G401 (cell line): ENCODE measurements around the gene AKT2. TPM values are rescaled to one million over a fixed set of nuclear protein-coding genes. Genes with fewer than 3 reads are reported as not detected.
"Not testable (repeated sequence)": the region's sequence is repeated elsewhere in the genome, so short reads cannot be mapped to it uniquely, and the experiment has no call there.

Experiments
- DNase-seq: peaks from one replicate; pipeline ENCODE4 v3.0.0-alpha.2; 2015; ENCODE audit warnings: low spot score
- in situ Hi-C: cut with HindIII; loops from 2 replicates; pipeline ENCODE4 v1.10.0; 2016; ENCODE audit warnings: low sequenced_read_pairs, mixed read lengths
- total RNA-seq: library from RNA; depleted of rRNA; stranded (reverse); fragments of >200 nt; shearing (Covaris generic); gene quantifications from 2 replicates; pipeline ENCODE4 v1.2.3, GENCODE V29; 2014

AKT2 gene
- total RNA-seq, 1 experiment from 2014 or later, result 71.8 TPM

DNA sequence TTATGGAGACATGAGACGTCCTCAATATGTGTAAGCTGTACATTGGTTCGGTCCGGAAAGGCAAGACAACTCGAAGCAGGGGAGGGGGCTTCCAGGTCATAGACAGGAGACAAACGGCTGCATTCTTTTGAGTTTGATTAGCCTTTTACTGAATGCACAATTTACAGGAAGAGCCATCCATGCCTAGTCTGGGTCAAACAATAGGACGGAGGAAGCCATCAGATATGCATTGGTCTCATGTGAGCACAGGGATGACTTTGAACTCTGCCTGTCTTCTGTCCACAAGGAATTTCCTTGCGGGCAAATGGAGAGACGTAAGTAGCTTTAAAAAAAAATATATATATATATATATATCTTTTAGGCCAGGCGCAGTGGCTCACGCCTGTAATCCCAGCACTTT, 56.8 kb downstream of the AKT2 start:
- in situ Hi-C loops, result no loop called here
- DNase-seq, result no peak

DNA sequence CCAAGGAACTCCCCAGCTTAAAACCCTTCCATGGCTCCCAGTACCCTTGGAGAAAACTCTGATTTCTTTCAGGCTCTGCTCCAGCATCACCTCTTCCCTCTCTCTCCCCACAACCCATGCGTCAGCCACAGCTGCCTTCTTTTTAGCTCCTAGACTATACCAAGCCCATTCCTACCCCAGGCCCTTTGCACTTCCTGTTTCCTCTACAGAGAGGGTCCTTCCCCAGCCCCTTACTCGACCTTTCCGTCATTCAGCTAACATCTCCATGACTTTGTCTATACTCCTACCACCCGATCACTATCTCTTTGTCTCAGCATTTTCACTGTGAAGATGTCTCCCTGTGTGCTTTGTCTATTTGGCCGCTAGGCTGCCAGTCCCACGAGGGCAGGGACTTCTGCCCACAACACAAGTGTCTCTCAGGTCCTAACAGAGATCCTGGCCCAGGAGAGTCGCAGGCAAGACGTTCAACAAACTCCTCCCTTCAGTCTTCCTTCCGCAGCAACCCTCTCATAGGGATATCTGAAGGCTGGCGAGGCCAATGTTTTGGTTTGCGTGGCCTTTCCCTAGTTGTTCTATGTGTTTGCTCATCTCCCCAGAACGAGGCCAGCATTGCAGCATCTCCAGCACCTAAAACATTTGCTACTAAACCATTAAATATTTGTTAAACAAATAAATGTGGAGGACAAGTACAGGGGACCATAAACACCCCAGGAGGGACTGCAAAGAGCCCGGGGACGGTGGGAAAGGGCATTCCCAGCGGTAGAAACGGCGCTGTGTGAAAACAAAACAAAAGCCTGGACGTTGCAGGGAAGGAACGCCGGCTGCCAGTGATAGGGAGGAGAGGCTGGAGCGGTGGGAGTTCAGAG, 59.5 kb downstream of the AKT2 start:
- peak; percentile 56 for DNase-seq
- in situ Hi-C loops, result no loop called here

DNA sequence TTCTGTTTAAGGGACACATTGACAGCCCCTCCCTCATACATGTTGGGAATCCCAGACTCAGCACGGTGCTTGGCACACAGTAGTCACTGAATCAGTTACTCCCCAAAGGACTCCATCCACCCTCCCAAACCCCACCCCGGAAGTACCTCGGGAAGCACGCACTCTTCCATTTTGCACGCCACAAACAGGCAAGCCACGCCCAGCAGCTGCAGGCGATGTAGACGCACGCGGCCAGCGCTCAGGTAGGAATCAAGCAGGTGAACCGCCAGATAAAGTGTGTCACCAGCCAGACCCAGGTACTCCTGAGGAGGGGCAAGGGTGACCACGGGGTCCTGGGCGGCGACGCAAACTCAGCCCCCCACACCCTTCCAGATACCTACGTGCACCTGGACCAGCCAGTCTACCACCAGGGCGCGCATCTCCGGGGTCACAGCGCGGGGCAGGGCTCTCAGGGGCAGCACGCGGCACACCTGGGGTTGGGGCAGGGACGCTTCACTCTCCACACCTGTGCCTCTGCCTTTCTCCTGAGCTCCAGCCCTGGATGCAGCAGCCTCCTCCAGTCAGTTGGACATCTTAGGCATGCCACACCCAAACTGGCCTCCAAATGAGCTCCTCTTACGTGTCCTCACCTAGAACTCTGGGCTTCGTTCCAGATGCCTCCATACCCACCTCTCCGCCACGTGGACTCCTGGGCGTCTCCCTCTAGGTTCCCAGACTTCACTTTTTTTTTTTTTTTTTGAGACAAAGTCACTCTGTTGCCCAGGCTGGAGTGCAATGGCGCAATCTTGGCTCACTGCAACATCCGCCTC, 60.6 kb downstream of the AKT2 start:
- no peak for DNase-seq
- in situ Hi-C loops, result no loop called here

DNA sequence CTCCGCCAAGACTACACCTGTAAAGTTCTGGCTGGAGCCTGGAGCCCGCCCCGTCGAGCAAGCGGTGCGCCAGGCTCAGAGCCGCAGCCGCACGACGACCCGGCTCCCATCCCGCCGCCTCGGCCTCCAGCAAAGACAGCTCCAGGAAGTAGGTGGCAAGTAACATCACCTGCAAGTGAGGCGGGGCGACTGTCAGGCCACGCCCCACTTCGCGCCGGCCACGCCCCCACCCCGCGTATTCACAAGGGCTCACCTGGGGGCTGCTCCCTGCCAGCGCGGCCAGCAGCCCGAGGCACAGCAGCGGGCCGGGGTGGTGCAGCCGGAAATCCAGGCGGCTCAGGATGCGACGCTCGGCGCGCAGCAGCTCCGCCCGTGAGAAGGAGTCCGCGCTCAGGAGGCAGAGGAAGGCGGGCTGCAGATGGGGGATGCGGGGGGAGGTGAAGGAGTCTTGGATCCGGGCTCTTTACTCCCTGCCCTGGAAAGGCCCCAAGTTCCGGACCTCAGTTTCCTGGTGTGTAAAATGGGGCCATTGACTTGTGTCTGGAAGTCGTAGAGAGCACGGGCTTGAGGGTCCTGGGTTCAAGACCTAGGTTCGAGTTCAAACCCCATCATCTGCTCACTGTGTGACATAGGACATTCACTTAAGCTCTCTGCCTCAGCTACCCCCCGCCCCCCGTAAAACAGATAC, 61.9 kb downstream of the AKT2 start:
- no peak for DNase-seq
- in situ Hi-C loops, result no loop called here

DNA sequence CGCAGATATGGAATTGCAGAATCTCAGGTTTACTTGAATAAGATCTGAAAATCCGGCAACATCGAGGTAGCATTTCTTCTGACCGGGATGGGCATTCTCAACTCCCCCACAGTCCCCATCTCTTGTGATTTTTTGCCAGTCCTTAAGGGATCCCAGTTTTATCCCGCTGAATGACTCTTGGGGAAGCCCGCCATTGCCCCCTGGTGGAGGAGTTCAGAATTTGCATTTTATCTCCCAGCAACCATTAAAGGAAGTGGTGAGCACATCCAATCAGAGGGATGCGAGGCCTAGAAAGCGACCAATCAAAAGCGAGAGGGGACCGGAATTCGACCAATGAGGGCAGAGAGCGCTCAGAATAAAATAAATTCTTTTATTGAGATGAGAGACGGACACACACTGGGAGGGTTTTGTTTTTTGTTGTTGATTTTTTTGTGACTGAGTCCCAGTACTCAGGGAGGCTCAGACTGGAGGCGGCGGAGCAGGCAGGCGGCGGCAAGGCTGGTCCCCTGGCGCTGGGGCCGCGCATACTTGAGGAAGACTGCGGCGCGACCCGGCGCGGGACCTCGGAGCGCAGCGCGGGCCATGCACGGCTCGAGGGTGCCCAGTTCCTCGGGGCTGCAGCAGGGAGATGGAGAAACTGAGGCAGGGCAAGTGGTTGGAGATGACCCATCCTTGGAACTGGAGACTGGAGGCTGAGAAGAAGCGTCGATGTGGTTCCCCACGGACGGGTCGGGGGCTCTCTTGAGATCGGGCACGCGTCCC, 63.1 kb downstream of the AKT2 start:
- in situ Hi-C loops, result no loop called here

DNA sequence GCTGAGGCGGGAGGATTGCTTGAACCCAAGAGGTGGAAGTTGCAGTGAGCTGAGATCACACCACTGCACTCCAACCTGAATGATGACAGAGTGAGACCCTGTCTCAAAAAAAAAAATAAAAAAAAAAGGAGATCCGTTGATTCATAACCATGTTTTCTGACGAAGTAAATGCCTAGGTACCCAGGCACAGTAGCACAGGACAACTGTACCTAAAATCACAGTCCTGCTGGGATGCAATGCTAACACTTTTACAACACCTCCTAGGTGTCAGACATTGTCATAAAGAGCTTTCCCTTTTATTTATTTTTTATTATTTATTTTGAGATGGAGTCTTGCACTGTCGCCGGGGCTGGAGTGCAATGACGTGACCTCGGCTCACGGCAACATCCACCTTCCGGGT, 64.5 kb downstream of the AKT2 start:
- in situ Hi-C loops, result no loop called here
- no peak for DNase-seq

More for the DNA sequence above, 63.1 kb downstream of the AKT2 start:
- DNase-seq, result peak; percentile 97

DNA sequence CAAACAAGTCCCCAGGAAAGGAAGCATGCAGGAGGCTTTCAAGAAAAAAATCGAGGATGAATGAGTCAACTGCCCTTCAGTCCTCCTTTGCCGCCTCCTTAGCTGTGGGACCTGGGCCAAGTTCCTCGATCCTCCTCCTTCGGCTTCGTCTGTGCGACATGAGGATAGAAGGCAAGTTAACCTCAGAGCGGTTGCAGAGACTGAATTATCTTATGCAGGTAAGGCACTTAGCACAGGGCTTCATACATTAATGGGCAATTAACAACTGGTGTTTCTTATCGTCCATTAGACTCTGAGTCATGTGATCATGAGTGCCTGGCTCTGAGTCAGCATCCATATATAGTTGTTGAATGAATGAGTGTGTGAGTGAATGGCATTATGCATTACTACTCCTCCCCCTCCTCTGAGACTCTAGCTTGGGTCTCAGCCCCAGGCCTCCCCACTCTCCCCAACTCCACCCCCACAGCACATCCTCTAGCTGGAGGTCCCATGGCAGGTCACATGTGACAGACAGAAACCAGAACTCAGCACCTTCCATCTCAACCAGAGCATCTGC, 65.3 kb downstream of the AKT2 start:
- no peak for DNase-seq
- in situ Hi-C loops, result no loop called here

DNA sequence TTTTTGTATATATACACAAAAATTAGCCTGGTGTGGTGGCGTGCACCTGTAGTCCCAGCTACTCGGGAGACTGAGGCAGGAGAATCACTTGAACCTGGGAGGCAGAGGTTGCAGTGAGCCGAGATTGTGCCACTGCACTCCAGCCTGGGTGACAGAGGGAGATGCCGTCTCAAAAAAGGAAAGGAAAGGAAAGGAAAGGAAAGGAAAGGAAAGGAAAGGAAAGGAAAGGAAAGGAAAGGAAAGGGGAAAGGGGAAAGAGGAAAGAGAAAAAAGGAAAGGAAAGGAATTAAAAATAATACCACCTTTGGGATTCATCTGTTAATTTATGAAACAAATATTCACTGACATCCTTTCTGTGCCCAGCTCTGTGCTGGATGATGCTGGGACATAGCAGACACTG, 66.1 kb downstream of the AKT2 start:
- in situ Hi-C loops, result not testable (repeated sequence)

DNA sequence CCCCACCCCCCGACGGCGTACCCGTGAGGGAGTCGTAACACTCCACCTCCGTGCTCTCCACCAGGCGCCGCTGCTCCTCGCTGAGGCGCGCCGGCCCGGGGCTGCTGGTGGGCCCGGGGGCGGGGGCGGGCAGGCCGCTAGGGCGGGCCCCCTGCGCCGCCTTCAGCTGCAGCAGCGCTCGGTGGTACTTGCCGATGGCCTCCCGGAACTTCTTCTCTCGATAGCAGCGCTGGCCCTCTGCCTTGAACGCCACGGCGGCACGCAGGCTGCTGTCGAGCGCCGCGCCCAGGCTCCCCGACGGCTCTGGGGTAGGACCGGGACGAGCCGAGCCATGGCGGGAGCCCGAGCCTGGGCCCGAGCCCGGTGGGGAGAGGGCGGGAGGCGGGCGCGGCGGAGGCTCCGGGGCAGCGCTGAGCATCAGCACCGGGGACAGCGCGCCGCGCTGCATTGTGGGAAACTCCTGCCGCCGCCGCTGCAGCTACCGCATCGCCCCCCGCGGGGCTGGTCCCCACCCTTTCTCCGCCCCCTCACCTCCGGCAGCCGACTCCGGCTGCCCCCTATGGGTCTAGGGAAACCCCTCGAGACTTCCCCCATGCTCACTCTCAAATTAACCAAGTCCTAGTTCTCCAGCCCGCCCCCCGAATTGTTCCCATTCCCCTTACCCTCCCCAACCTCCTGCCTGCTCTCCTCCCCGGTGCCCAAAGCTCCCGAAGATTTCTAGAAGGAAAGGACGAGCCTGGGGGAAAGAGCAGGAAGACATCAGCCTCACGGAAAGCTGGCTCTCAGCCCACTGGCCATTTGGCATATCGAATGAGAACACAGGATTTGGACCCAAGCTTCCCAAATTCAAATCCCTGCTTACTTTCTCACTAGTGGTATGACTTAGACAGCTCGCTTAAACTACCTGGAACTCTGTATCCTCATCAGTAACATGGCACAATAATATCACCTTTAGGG, 66.9 kb downstream of the AKT2 start, which contains the start of gene TTC9B:
TSS of gene TTC9B (minus strand) at position 451 of the 957 bp plus-strand sequence. CDS start at position 448, 3 bp downstream.
- peak; percentile 73 for DNase-seq
- in situ Hi-C loops, result no loop called here

More for the DNA sequence above, 66.1 kb downstream of the AKT2 start:
- DNase-seq, result not testable (repeated sequence)

DNA sequence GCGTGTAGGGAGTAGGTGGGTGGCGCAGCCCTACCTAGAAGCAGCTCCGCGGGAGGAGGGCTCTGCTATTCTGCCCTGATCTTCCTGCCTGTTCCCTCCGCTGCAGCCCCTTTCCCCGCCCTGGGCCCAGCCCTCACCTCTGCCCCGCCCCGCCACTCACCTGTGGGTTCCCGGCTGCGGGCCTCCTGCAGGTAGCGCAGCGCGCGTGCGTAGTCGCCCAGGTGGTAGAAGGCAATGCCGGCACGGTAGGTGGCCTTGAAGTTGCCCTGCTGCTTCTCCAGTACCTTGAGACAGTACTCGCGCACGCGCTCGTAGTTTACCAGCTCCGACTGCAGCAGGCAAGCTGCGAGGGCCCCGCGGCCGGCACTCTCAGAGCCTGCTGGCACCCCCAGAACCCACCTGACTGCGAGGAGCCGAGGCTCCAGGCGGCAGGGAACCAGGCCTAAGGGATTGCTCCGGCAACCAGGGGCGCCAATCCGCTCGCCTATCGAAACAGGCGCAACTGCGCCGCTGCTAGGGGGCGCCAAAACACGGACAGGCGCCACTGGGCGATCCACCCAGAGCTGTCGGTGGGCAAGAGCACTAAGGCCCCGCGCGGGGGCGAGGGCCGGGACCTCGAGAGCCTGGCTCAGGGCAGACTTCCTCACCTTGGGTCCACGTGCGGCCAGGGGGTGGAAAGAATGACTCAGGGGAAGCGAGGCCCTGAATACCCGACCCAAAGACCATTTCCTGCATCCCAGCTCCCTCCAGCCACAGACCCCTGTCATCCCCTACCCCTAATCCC, 67.9 kb downstream of the AKT2 start:
- in situ Hi-C loops, result no loop called here
- DNase-seq, result peak; percentile 71

DNA sequence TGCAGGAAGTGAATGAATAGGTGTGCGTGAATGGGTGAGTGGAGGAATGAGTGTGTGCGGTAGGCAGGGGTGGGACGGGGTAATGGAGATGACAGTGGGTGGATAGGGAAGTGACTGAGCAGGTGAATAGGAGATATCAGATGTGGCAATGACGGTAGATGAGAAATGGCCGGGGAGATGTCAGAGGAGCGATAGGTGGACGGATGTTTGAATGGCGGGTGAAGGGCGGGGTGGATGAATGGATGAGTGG, 68.4 kb downstream of the AKT2 start:
- in situ Hi-C loops, result no loop called here
- DNase-seq, result peak; percentile 26

DNA sequence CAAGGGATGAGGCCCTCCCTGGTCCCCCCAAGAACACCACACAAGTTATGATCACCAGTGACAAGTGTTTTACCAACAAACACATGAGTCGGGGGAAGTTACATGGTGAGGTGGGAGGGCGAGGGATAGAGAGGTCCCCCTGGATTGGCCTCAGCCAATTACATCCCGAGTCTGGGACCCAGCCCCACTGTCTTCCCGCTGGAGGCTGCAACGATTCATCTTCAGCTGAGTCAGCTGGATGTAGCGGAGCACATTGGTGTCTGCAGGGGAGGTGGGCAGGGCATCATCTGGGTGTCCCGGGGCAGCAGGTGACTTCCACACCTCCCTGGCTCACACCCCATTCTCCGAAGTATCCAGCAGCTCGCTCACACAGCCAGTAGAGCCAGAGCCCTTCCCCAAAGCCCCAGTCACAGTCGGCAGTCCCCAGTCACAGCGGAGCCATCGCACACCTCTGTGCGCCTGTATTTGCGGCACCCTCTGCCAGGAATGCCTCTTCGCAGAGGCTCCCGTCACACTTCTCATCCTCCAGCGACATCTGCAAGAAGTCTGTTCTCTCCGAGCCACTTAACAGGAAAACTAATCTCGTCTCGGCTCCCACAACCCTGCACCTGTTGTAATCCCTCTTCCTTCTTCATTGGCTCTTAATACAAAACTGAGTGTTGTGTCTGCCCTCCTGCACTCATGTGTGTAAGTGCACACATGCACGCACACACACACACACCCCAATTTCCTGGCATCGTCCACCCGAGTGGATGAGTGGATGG, 69.0 kb downstream of the AKT2 start:
- in situ Hi-C loops, result no loop called here

DNA sequence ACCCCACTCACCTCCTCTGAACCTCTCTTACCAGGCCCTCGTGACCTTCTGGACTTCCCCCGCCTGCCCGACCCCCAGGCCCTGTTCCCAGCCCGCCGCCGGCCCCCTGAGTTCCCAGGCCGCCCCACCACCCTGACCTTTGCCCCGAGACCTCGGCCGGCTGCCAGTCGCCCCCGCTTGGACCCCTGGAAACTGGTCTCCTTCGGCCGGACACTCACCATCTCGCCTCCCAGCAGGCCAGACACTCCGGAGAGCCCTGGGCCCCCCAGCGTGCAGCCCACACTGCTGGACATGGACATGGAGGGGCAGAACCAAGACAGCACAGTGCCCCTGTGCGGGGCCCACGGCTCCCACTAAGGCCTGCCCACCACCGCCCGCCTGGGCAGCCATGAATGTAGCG, 70.2 kb downstream of the AKT2 start:
- no peak for DNase-seq
- in situ Hi-C loops, result no loop called here

More for the DNA sequence above, 69.0 kb downstream of the AKT2 start:
- peak; percentile 27 for DNase-seq

DNA sequence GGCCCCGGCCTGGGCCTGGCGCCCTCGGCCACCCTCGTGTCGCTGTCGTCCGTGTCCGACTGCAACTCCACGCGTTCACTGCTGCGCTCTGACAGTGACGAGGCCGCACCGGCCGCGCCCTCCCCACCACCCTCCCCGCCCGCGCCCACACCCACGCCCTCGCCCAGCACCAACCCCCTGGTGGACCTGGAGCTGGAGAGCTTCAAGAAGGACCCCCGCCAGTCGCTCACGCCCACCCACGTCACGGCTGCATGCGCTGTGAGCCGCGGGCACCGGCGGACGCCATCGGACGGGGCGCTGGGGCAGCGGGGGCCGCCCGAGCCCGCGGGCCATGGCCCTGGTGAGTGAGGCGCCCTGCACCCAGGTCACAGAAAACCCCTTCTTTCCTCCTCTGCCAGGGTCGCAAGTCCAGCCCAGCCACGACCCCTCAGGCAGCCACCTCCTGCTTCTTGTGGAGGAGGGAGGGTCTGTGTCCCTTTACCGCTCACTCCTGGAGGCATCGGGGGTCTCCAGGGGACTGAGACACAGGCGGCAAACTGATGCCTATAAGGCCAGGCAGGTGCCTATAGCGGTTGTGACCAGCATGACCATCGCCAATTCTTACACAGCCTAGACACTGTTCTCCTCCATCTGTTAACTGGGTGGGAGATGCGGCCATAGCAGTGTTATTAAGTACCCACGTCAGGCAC, 71.1 kb downstream of the AKT2 start:
- in situ Hi-C loops, result no loop called here
- DNase-seq, result no peak

DNA sequence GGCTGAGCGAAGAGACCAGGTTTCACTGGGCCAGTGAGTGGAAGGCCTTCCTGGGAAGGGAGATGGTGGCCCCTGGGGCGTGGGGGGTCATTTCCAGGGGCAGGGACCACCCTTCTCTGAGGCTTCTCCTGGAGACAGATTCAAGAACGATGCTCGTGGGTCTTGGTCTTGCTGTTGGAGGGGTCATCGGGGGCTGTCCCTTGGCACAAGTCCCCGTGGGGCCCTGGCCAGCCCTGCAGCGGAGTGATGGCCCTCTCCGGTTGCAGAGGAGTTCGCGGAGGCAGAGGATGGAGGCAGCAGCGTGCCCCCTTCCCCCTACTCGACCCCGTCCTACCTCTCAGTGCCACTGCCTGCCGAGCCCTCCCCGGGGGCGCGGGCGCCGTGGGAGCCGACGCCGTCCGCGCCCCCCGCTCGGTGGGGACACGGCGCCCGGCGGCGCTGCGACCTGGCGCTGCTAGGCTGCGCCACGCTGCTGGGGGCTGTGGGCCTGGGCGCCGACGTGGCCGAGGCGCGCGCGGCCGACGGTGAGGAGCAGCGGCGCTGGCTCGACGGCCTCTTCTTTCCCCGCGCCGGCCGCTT, 71.8 kb downstream of the AKT2 start:
- no peak for DNase-seq
- in situ Hi-C loops, result no loop called here

DNA sequence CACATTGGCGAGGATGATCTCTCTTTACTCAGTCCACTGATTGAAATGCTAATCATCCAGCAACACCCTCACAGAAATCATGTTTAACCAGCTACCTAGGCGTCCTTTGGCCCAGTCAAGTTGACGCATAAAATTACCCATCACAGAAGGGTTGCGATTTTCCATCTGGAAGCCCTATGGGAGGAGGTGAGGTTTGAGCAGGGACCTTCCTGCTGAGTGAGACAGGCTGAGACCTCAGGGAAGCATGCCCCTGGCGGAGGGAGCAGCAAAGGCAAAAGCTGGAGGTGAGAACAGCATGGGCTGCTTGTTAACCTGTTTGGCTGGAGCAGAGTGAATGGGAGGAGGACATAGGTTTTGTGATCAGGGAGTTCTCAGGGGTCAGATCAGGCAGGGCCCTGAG, 74.3 kb downstream of the AKT2 start:
- in situ Hi-C loops, result no loop called here
- no peak for DNase-seq
